ENCODE results near the gene CHMP6.
A peak's percentile ranks its signal among the peaks of the same experiment; 100 is the strongest.

The CHMP6 gene

GRCh38 chr17:80956321-80957190 lies 35.1 kb upstream of the CHMP6 start:
- no peak for DNase-seq

GRCh38 chr17:80957461-80957941 lies 34.1 kb upstream of the CHMP6 start:
- no peak for DNase-seq

GRCh38 chr17:80959330-80960036 lies 32.2 kb upstream of the CHMP6 start:
- no peak for DNase-seq

- no peak for DNase-seq
Measured at GRCh38 chr17:80960037-80960796, 31.4 kb upstream of the CHMP6 start.

GRCh38 chr17:80960797-80961452 lies 30.7 kb upstream of the CHMP6 start:
- no peak for DNase-seq

- no peak for DNase-seq
Measured at GRCh38 chr17:80961541-80962330, 29.9 kb upstream of the CHMP6 start.

- no peak for DNase-seq
Measured at GRCh38 chr17:80962356-80963329, 29.0 kb upstream of the CHMP6 start.

- DNase-seq = no peak
Measured at GRCh38 chr17:80963812-80964543, 27.7 kb upstream of the CHMP6 start.

- no peak for DNase-seq
Measured at GRCh38 chr17:80964544-80964856, 27.1 kb upstream of the CHMP6 start.

GRCh38 chr17:80964859-80965580 lies 26.6 kb upstream of the CHMP6 start:
- DNase-seq = no peak

GRCh38 chr17:80965606-80966005 lies 26.0 kb upstream of the CHMP6 start:
- no peak for DNase-seq

GRCh38 chr17:80967404-80967872 lies 24.2 kb upstream of the CHMP6 start:
- no peak for DNase-seq

- DNase-seq = no peak
Measured at GRCh38 chr17:80968602-80969029, 23.0 kb upstream of the CHMP6 start.

- no peak for DNase-seq
Measured at GRCh38 chr17:80969030-80969673, 22.5 kb upstream of the CHMP6 start.

GRCh38 chr17:80969674-80970043 lies 22.0 kb upstream of the CHMP6 start:
- DNase-seq = no peak

GRCh38 chr17:80970044-80970761 lies 21.4 kb upstream of the CHMP6 start:
- DNase-seq = peak; percentile 52 to 64

GRCh38 chr17:80970762-80971703 lies 20.6 kb upstream of the CHMP6 start:
- no peak for DNase-seq

Data from activated T-cell treated with anti-CD3 and anti-CD28 coated beads, Interleukin-2, amount 50 U/mL, for 48 hours (primary cell).